Endothelial cell of umbilical vein (primary cell): Measurements from ENCODE around the gene PBOV1. TPM values are rescaled to one million over a fixed set of nuclear protein-coding genes. Genes with fewer than 3 reads are reported as not detected.

Experiments used
- BruUV-seq: library from RNA; stranded (reverse); fragments of 400-500 nt; replicated peaks from 2 replicates; lab custom pipeline; 2021; lab: Mats Ljungman, UMichigan
- CTCF ChIA-PET: fragments of 300-600, 350-600 bp; sonication (Branson Sonifier 250); formaldehyde crosslinking; loops from one replicate; lab custom pipeline; 2021; ENCODE audit warnings: antibody characterized with exemption, inconsistent platforms; lab: Charles Lee
- POLR2A ChIA-PET: fragments of 300-600, 350-600 bp; sonication (Branson Sonifier 250); formaldehyde crosslinking; loops from one replicate; lab custom pipeline; 2021; ENCODE audit warnings: antibody characterized with exemption, inconsistent platforms; lab: Charles Lee
- DNase-seq: peaks from one replicate; pipeline ENCODE4 v3.0.0-alpha.2; 2011; ENCODE audit warnings: low read depth, low spot score
- FAIRE-seq: peaks from 2 replicates; lab custom pipeline; 2011; peaks lifted over from hg19 to GRCh38; lab: Jason Lieb, UNC
- H2AFZ ChIP-seq: 2 replicates; pipeline ENCODE4 v1.6.0; 2012; ENCODE audit warnings: low read depth, low read length, control low read depth, inconsistent platforms
- H3K27ac ChIP-seq: 2 replicates; pipeline ENCODE4 v1.5.1; 2011; ENCODE audit warnings: low read depth, mild to moderate bottlenecking, control low read depth, low read length, moderate library complexity; ENCODE audit not compliant: insufficient read depth
- H3K27me3 ChIP-seq, 2 experiments: 2 replicates each; pipeline versions ENCODE4 v1.6.0 to v1.6.1; 2011; ENCODE audit warnings: low read length in 2 of 2, mixed read lengths in 1 of 2; ENCODE audit not compliant: control insufficient read depth in 2 of 2, insufficient read depth in 2 of 2
- H3K36me3 ChIP-seq, 2 experiments: 2 replicates in 1 of 2; 3 replicates in 1 of 2; pipeline ENCODE4 v1.5.1; 2011; ENCODE audit warnings: low read length in 2 of 2, mild to moderate bottlenecking in 1 of 2, moderate library complexity in 1 of 2; ENCODE audit not compliant: control insufficient read depth in 2 of 2, insufficient read depth in 2 of 2; ENCODE audit errors: extremely low read depth in 1 of 2
- H3K4me1 ChIP-seq: 3 replicates; pipeline ENCODE4 v1.5.1; 2011; ENCODE audit warnings: mild to moderate bottlenecking, low read length; ENCODE audit not compliant: control insufficient read depth, insufficient read depth; ENCODE audit errors: extremely low read depth
- H3K4me2 ChIP-seq: 2 replicates; pipeline ENCODE4 v1.6.1; 2011; ENCODE audit warnings: low read length, control low read depth, mixed read lengths; ENCODE audit not compliant: insufficient read depth
- H3K4me3 ChIP-seq, 3 experiments: fragments of 200-600 bp in 1 of 3; sonication (generic), shearing (Covaris generic) in 1 of 3; replicated peaks in 1 of 3; 2 replicates each; pipeline ENCODE4 v1.5.1; 2011 to 2016; ENCODE audit warnings: control low read depth in 3 of 3, low read length in 3 of 3, mild to moderate bottlenecking in 2 of 3, inconsistent platforms in 1 of 3, low read depth in 1 of 3, moderate library complexity in 1 of 3; ENCODE audit not compliant: insufficient read depth in 1 of 3
- H3K79me2 ChIP-seq: 2 replicates; pipeline ENCODE4 v1.6.0; 2012; ENCODE audit warnings: low read length, inconsistent platforms; ENCODE audit not compliant: control insufficient read depth, insufficient read depth
- H3K9ac ChIP-seq: replicated peaks from 2 replicates; pipeline ENCODE3; 2011; ENCODE audit warnings: low read length, control low read depth; ENCODE audit not compliant: insufficient read depth; ENCODE audit errors: extremely low read depth
- H3K9me1 ChIP-seq: replicated peaks from 3 replicates; pipeline ENCODE4 v1.6.0; 2011; ENCODE audit warnings: mild to moderate bottlenecking, low read length; ENCODE audit not compliant: control insufficient read depth, insufficient read depth; ENCODE audit errors: extremely low read depth
- H3K9me3 ChIP-seq: replicated peaks from 2 replicates; pipeline ENCODE4 v1.5.1; 2012; ENCODE audit warnings: low read length, inconsistent platforms; ENCODE audit not compliant: control insufficient read depth, insufficient read depth
- H4K20me1 ChIP-seq: replicated peaks from 2 replicates; pipeline ENCODE3; 2011; ENCODE audit warnings: mild to moderate bottlenecking, low read length; ENCODE audit not compliant: control insufficient read depth, insufficient read depth; ENCODE audit errors: extremely low read depth
- EZH2 ChIP-seq: IDR thresholded peaks from 2 replicates; pipeline ENCODE4 v1.6.1; 2012; ENCODE audit warnings: borderline replicate concordance, low read depth, mild to moderate bottlenecking, moderate library complexity, low read length, inconsistent platforms; ENCODE audit not compliant: severe bottlenecking
- FOS ChIP-seq: IDR thresholded peaks from 2 replicates; pipeline ENCODE4 v1.6.1; 2011; ENCODE audit warnings: mild to moderate bottlenecking, low read length, moderate library complexity, borderline replicate concordance; ENCODE audit not compliant: insufficient read depth
- JUN ChIP-seq: IDR thresholded peaks from 2 replicates; pipeline ENCODE4 v1.6.1; 2011; ENCODE audit warnings: borderline replicate concordance, low read depth; ENCODE audit not compliant: insufficient read length, insufficient read depth
- MAX ChIP-seq: IDR thresholded peaks from 2 replicates; pipeline ENCODE4 v1.6.1; 2011; ENCODE audit not compliant: insufficient read depth, insufficient read length
- MYC ChIP-seq: IDR thresholded peaks from one replicate; pipeline ENCODE4 v1.6.1; 2011; ENCODE audit warnings: mild to moderate bottlenecking, low read depth, low read length
- POLR2A ChIP-seq: IDR thresholded peaks from 2 replicates; pipeline ENCODE4 v1.6.1; 2012; ENCODE audit warnings: low read depth, mild to moderate bottlenecking, control low read depth, low read length
- POLR2AphosphoS5 ChIP-seq: IDR thresholded peaks from 2 replicates; pipeline ENCODE4 v1.6.1; 2012; ENCODE audit warnings: low read depth, mild to moderate bottlenecking, control low read depth, low read length, moderate library complexity; ENCODE audit not compliant: insufficient read depth
- dilution Hi-C: fragments of 300-500 bp; cut with MboI; formaldehyde crosslinking; loops from one replicate; pipeline ENCODE4 v1.15.0; 2019; ENCODE audit warnings: low sequenced_read_pairs; ENCODE audit not compliant: extremely low pct_ligation_motif_present
- intact Hi-C: fragments of 100-400 bp; cut with micrococcal nuclease; formaldehyde crosslinking; loops from one replicate; pipeline ENCODE4 v1.10.0; 2022
- polyA plus RNA-seq, 4 experiments: library from polyadenylated mRNA; depleted of rRNA in 3 of 4; stranded (reverse) in 3 of 4; unstranded in 1 of 4; fragments of >200 nt; gene quantifications; 2 replicates each; pipeline versions ENCODE4 v1.2.1 to v1.2.3, GENCODE V29; 2011 to 2012; ENCODE audit warnings: missing spikeins in 1 of 4
- total RNA-seq: library from RNA; stranded (reverse); gene quantifications from 2 replicates; pipeline ENCODE4 v1.2.3, GENCODE V29; 2021

PBOV1 gene
- total and polyA plus RNA-seq, 2 donors (not counting 3 experiments of a cell fraction or from before 2014, with no cell fraction given) = not detected

- H3K79me2 ChIP-seq = no peaks in the 10 kb centered on the region
- no peaks in the 10 kb centered on the region for H4K20me1 ChIP-seq
- no peaks in the 10 kb centered on the region for H3K9me3 ChIP-seq
- H3K27ac ChIP-seq = no peak overlapping the region
- ChIA-PET POLR2A (no interaction called here), CTCF (interaction anchor here (1.6 kb wide), 1 partner anchor 95 kb away, joined by 5 read pairs; no protein-coding TSS in a partner anchor)
- no peaks in the 10 kb centered on the region for H3K27me3 ChIP-seq
- H3K4me3 ChIP-seq = no peak overlapping the region
- dilution Hi-C loops = no loop called here
- FAIRE-seq (no peak), DNase-seq (no peak)
- no peak for TF ChIP-seq JUN
- TF ChIP-seq POLR2A = no peak
- TF ChIP-seq MAX = no peak
- no peak for TF ChIP-seq MYC
- TF ChIP-seq FOS = no peak
- no peak for TF ChIP-seq EZH2
- TF ChIP-seq POLR2AphosphoS5 = no peak
- no TSS peak for BruUV-seq
- no peaks in the 10 kb centered on the region for H3K36me3 ChIP-seq
- H3K4me1 ChIP-seq = no peaks in the 10 kb centered on the region
- H3K9me1 ChIP-seq = no peaks in the 10 kb centered on the region
- intact Hi-C loops = no loop called here
- no peak overlapping the region for H3K9ac ChIP-seq
- H2AFZ ChIP-seq = no peak overlapping the region
- no peak overlapping the region for H3K4me2 ChIP-seq
Measured at GRCh38 chr6:138182939-138183789, 35.1 kb downstream of the PBOV1 start.
